Measurements from ENCODE around the gene HMGCL. TPM values are rescaled to one million over a fixed set of nuclear protein-coding genes. Genes with fewer than 3 reads are reported as not detected.
"Not testable (repeated sequence)": the region's sequence is repeated elsewhere in the genome, so short reads cannot be mapped to it uniquely, and the experiment has no call there.

HMGCL gene
- total RNA-seq, 2 donors from 2014 or later, result 13.4 to 16.8 TPM

- no peak overlapping the region for H3K4me3 Mint-ChIP-seq
Measured at GRCh38 chr1:23793018-23793781, 32.0 kb downstream of the HMGCL start.

GRCh38 chr1:23792151-23792945, 32.9 kb downstream of the HMGCL start:
- H3K36me3 Mint-ChIP-seq (ENCODE audit: low read depth), result peaks cover 6% of the 10 kb centered on the region
- ATAC-seq (no peak), DNase-seq (no peak)
- no peaks in the 10 kb centered on the region for H3K27me3 Mint-ChIP-seq
- H3K4me1 Mint-ChIP-seq, result peaks cover 28% of the 10 kb centered on the region
- no peaks in the 10 kb centered on the region for H3K9me3 ChIP-seq (ENCODE audit: control insufficient read depth, low read length, poor library complexity, severe bottlenecking)
- H3K4me3 Mint-ChIP-seq, result peak overlapping the region; percentile 99
- H3K27ac Mint-ChIP-seq, result peak overlapping the region; percentile 97

More at GRCh38 chr1:23793018-23793781, 32.0 kb downstream of the HMGCL start:
- no peaks in the 10 kb centered on the region for H3K27me3 Mint-ChIP-seq
- peaks cover 28% of the 10 kb centered on the region for H3K4me1 Mint-ChIP-seq
- no peaks in the 10 kb centered on the region for H3K9me3 ChIP-seq (ENCODE audit: control insufficient read depth, low read length, poor library complexity, severe bottlenecking)
- peaks cover 6% of the 10 kb centered on the region for H3K36me3 Mint-ChIP-seq (ENCODE audit: low read depth)
- DNase-seq (peak; percentile 31 to 54 (median 48)), ATAC-seq (peak; percentile 59)
- peak overlapping the region; percentile 91 for H3K27ac Mint-ChIP-seq

- Mint-ChIP-seq H3K27me3 (no peaks in the 10 kb centered on the region), H3K36me3 (ENCODE audit: low read depth) (peaks cover 6% of the 10 kb centered on the region), H3K4me3 (peak overlapping the region; percentile 99), H3K27ac (peak overlapping the region; percentile 97), H3K4me1 (peaks cover 28% of the 10 kb centered on the region)
- no peaks in the 10 kb centered on the region for H3K9me3 ChIP-seq (ENCODE audit: control insufficient read depth, low read length, poor library complexity, severe bottlenecking)
- DNase-seq, result no peak
- ATAC-seq, result peak; percentile 44
Measured at GRCh38 chr1:23791516-23792047, 33.6 kb downstream of the HMGCL start.

GRCh38 chr1:23790696-23791515, 34.3 kb downstream of the HMGCL start, which contains the start of gene LYPLA2:
LYPLA2 (plus strand) TSS chr1:23791145; CDS start chr1:23792683, 1,538 bp downstream.
- DNase-seq (peak; percentile 68 to 78 (median 75)), ATAC-seq (peak; percentile 86)
- H3K36me3 Mint-ChIP-seq (ENCODE audit: low read depth), result peaks cover 9% of the 10 kb centered on the region
- no peaks in the 10 kb centered on the region for H3K9me3 ChIP-seq (ENCODE audit: control insufficient read depth, low read length, poor library complexity, severe bottlenecking)
- peak within 1 kb of the TSS; percentile 99 for H3K4me3 Mint-ChIP-seq
- H3K4me1 Mint-ChIP-seq, result peaks cover 28% of the 10 kb centered on the region
- no peaks in the 10 kb centered on the region for H3K27me3 Mint-ChIP-seq
- H3K27ac Mint-ChIP-seq, result peak within 1 kb of the TSS; percentile 97

GRCh38 chr1:23788695-23789094, 36.5 kb downstream of the HMGCL start:
- peaks cover 32% of the 10 kb centered on the region for H3K4me1 Mint-ChIP-seq
- DNase-seq, result no peak
- no peak for ATAC-seq
- no peak overlapping the region for H3K27ac Mint-ChIP-seq
- H3K4me3 Mint-ChIP-seq, result no peak overlapping the region
- H3K27me3 Mint-ChIP-seq, result no peaks in the 10 kb centered on the region
- H3K36me3 Mint-ChIP-seq (ENCODE audit: low read depth), result peaks cover 11% of the 10 kb centered on the region
- H3K9me3 ChIP-seq (ENCODE audit: control insufficient read depth, low read length, poor library complexity, severe bottlenecking), result no peaks in the 10 kb centered on the region

GRCh38 chr1:23787701-23788100, 37.5 kb downstream of the HMGCL start:
- H3K27ac Mint-ChIP-seq, result no peak overlapping the region
- H3K27me3 Mint-ChIP-seq, result no peaks in the 10 kb centered on the region
- peaks cover 11% of the 10 kb centered on the region for H3K36me3 Mint-ChIP-seq (ENCODE audit: low read depth)
- H3K4me1 Mint-ChIP-seq, result peaks cover 25% of the 10 kb centered on the region
- no peak overlapping the region for H3K4me3 Mint-ChIP-seq
- H3K9me3 ChIP-seq (ENCODE audit: control insufficient read depth, low read length, poor library complexity, severe bottlenecking), result no peaks in the 10 kb centered on the region
- ATAC-seq, result no peak
- DNase-seq, result no peak

GRCh38 chr1:23784846-23785245, 40.4 kb downstream of the HMGCL start:
- Mint-ChIP-seq H3K27ac (peak overlapping the region; percentile 65), H3K4me1 (peaks cover 8% of the 10 kb centered on the region)

GRCh38 chr1:23783141-23783540, 42.1 kb downstream of the HMGCL start:
- not testable (repeated sequence) for H3K4me3 Mint-ChIP-seq

More at GRCh38 chr1:23784846-23785245, 40.4 kb downstream of the HMGCL start:
- no peaks in the 10 kb centered on the region for H3K27me3 Mint-ChIP-seq
- DNase-seq, result no peak
- H3K4me3 Mint-ChIP-seq, result no peak overlapping the region
- peak; percentile 25 for ATAC-seq
- peaks cover 5% of the 10 kb centered on the region for H3K36me3 Mint-ChIP-seq (ENCODE audit: low read depth)
- H3K9me3 ChIP-seq (ENCODE audit: control insufficient read depth, low read length, poor library complexity, severe bottlenecking), result no peaks in the 10 kb centered on the region

GRCh38 chr1:23779826-23780371, 45.3 kb downstream of the HMGCL start:
- ATAC-seq (no peak), DNase-seq (no peak)
- Mint-ChIP-seq H3K4me1 (peaks cover 16% of the 10 kb centered on the region), H3K27me3 (no peaks in the 10 kb centered on the region), H3K36me3 (ENCODE audit: low read depth) (no peaks in the 10 kb centered on the region), H3K27ac (peak overlapping the region; percentile 84), H3K4me3 (peak overlapping the region; percentile 89)
- no peaks in the 10 kb centered on the region for H3K9me3 ChIP-seq (ENCODE audit: control insufficient read depth, low read length, poor library complexity, severe bottlenecking)

More at GRCh38 chr1:23783141-23783540, 42.1 kb downstream of the HMGCL start:
- ATAC-seq; H3K27ac Mint-ChIP-seq; H3K27me3 Mint-ChIP-seq; DNase-seq; H3K36me3 Mint-ChIP-seq (ENCODE audit: low read depth); H3K9me3 ChIP-seq (ENCODE audit: control insufficient read depth, low read length, poor library complexity, severe bottlenecking): not testable (repeated sequence)
- peaks cover 17% of the 10 kb centered on the region for H3K4me1 Mint-ChIP-seq

- peak; percentile 72 to 80 (median 77) for DNase-seq
- Mint-ChIP-seq H3K4me3 (peak within 1 kb of the TSS; percentile 89), H3K4me1 (peaks cover 15% of the 10 kb centered on the region), H3K36me3 (ENCODE audit: low read depth) (no peaks in the 10 kb centered on the region), H3K27me3 (no peaks in the 10 kb centered on the region), H3K27ac (peak within 1 kb of the TSS; percentile 84)
- ATAC-seq, result peak; percentile 88
- no peaks in the 10 kb centered on the region for H3K9me3 ChIP-seq (ENCODE audit: control insufficient read depth, low read length, poor library complexity, severe bottlenecking)
Measured at GRCh38 chr1:23777979-23778814, 47.0 kb downstream of the HMGCL start, which contains the start of gene PITHD1. PITHD1 (plus strand) TSS chr1:23778418; CDS start chr1:23778516, 98 bp downstream.

GRCh38 chr1:23776217-23776616, 49.0 kb downstream of the HMGCL start:
- Mint-ChIP-seq H3K4me1 (peaks cover 15% of the 10 kb centered on the region), H3K4me3 (no peak overlapping the region), H3K27me3 (no peaks in the 10 kb centered on the region), H3K27ac (no peak overlapping the region), H3K36me3 (ENCODE audit: low read depth) (no peaks in the 10 kb centered on the region)
- no peak for ATAC-seq
- H3K9me3 ChIP-seq (ENCODE audit: control insufficient read depth, low read length, poor library complexity, severe bottlenecking), result no peaks in the 10 kb centered on the region
- DNase-seq, result no peak
